Stimulated activated CD4-positive, alpha-beta T cell treated with anti-CD3 and anti-CD28 coated beads, Interleukin-1b, Interleukin-23, amount 100 ng/mL, for 48 hours (primary cell): Measurements from ENCODE around the gene GRIP2.

Experiments used
- DNase-seq: peaks from one replicate; pipeline ENCODE4 v3.0.0-alpha.2; 2020

The GRIP2 gene

DNA sequence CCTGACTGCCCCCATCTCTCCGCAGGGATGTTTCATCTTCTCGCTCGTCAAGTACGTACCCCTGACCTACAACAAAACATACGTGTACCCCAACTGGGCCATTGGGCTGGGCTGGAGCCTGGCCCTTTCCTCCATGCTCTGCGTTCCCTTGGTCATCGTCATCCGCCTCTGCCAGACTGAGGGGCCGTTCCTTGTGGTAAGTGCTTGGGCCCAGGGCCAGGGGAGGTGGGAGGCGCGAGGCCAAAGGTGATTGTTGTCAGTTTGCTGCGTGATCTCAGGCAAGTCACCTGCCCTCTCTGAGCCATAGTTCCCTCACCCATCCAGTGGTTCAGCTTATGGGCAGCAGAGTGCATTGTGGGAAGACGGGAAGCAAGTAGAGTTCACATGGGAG, 58.5 kb downstream of the GRIP2 start:
- no peak for DNase-seq

DNA sequence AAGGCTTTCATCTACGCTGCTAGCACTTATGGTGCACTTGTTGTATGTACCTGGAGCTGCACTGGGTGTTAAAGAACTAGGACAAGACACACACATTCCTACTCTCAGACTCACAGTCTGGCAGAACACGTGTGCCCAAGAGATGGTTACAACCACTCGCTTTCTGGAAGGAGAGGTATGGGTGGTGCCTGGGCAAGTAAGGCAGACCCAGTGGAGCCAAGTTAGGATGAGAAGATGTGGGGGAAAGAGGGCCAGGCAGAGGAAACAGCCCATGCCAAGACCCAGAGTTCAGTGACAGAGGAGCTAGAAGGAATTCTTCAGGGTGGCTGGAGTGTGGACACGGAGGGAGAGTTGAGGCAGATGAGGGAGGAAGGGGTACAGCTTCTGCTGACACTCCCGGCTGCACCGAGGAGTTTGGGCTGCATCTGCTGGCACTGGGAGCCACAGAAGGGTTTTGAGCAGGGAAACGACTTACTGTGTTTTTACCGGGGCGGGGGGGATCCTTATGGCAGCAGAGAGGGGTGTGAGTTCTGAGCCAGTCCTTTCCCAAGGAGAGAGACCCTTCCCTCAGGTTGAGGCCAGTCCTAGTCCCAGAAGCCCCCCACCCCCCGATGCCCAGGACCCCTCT, 59.0 kb downstream of the GRIP2 start:
- no peak for DNase-seq

DNA sequence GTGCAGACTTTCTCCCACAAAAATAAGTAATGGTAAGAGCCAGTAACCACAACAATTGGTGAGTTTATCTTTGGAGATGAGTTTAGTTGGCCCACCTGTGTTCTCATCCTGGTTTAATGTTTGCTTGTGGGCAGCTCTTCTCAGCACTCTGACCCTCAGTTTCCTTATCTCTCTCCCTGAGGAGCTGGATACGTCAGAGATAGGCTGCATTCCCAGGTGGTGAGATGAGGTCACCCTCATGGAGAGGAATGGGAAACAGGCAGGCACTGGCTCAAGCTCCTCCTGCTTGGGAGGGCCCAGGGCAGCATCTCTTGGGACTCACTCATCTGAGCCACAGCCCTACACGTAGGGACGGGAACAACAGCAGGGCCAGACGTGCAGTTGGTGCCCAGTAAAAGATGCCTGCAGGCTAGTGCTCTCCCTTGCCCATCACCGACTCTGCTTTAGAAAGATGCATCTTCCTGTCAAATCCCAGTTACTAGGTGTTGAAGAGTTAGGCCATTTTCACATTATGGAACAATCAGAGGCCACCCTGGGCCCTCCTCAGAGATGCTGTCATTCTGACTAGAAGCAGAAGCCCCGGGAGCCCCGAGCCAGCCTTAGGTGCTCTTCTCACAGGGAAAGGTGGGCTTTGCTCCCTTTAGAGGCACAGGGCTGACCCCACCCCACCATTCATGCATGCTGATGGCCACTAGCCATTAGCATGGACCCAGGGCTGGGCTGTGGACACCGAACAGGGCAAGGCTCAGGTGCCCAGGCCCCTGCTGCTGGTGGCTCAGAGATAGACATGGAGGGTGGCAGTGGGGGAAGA, 59.7 kb downstream of the GRIP2 start:
- DNase-seq, result no peak

DNA sequence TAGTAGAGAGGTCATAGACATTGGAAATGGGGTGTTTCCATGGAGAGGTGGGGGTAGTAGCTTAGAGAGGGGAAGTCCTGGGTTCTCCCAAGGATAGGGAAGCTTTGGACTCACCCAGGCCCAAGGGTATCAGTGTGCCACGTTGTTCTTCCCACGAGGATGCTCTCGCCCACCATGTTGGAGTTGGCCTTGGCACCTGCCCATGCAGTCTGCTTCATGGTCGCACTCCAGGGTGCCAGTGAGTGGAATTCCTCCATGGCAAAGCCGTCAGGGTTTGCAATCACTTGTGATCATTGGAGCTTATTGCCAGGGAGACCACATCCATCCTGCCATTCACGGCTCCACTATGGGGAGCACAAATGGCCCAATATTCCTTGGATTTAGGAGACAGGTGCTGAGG, 60.6 kb downstream of the GRIP2 start:
- no peak for DNase-seq

DNA sequence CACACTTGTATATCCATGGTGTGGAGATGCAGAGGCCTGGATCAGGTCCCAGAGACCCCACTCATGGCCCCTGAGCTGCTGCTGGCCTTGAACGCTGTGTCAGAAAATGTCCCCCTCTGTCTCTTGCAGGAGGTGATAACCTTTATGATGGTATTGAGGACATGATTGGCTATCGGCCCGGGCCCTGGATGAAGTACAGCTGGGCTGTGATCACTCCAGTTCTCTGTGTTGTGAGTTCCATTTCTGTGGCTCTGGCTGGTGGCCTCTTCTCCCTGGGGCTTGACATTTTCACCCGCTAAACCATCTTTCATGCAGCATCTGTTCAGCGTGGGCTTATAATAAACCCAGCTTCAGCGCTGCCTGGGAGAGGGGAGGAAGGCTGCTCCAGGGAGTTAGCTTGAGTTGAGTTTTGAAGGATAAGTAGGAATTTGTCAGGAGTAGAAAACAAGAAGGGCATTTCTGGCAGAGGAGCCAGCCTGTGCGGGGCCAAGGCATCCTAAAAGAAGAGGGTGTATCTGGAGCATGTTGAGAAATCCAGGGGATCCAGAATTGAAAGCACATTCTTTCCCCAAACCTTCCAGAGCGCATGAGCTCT, 61.1 kb downstream of the GRIP2 start:
- DNase-seq, result no peak

DNA sequence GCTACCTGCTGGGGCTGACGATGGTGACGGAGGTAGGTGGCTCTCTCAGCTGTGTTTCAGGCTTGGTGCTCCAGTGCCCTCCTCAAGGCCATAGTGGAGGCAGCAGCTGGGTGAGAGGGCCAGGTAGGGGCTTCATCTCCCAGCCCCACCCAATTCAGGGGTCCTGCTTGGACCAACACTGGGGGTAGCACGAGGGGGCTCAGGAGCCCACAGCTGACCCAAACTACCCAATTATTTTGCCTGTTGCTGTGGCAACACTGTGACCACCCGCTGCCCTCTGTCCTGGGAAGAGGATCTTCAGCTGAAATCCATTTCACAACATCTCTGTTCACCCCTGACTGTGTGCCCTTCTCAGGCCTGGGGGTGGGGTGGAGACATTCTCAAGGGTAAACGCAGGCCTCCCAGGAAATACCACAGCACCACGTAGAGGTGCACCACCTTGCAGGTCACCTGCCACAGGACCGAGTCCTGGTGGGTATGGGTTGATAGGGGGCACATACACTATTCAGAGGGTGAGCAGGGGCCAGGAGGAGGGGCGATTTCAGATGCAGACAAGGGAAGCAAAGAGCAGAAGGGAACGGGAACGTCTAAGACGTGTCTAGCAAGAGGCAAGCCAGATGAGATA, 62.7 kb downstream of the GRIP2 start:
- no peak for DNase-seq

DNA sequence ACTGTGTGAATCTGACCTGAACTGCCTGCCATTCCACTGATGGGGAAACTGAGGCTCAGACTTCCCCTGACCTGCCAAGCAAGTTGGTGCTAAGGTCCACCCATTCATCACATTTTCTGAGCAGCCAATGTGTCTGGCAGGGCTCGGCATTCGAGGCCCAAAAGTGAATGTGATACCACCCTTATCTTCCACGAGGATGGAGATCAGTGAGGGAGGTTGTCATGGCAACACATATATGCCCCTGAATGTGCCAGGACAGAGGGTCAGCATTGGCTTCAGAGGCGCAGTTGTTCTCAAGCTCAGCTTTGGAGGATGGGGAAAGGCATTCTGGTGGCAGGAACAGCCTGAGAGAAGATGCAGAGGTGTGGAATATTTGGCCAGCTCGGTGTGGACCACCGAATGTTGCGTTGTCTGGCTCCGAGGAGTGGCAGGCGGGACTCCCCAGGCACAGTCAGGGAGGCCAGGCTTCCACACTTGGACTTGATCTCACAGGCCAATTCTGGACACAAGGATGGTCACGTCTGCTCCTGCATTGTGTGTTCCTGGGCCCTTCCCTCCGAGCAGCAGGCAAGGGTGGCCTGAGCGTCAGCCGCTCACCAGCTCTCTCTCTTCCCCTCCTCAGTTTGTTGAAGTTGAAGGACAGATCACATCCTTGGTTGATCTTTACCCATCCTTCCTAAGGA, 63.4 kb downstream of the GRIP2 start:
- DNase-seq, result no peak

DNA sequence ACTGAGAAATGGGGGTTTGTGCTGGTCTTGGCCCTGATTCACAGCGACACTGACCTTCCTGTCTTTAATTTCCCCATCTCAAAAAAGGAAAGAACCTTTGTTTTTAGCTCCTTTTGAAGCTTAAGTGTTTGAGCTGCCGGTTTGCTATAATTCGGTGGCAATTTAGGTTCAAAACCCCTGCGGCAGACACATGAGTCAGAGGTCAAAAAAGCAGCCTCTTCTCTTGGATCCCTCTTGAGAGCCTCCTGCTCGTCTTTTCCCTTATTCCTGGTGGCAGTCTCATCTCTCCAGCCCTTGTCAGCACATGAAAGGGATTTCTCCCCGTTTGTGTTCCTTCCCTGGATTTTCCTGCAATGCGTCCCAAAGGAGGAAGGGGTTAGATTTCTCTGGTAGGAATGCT, 64.5 kb downstream of the GRIP2 start:
- DNase-seq, result no peak

DNA sequence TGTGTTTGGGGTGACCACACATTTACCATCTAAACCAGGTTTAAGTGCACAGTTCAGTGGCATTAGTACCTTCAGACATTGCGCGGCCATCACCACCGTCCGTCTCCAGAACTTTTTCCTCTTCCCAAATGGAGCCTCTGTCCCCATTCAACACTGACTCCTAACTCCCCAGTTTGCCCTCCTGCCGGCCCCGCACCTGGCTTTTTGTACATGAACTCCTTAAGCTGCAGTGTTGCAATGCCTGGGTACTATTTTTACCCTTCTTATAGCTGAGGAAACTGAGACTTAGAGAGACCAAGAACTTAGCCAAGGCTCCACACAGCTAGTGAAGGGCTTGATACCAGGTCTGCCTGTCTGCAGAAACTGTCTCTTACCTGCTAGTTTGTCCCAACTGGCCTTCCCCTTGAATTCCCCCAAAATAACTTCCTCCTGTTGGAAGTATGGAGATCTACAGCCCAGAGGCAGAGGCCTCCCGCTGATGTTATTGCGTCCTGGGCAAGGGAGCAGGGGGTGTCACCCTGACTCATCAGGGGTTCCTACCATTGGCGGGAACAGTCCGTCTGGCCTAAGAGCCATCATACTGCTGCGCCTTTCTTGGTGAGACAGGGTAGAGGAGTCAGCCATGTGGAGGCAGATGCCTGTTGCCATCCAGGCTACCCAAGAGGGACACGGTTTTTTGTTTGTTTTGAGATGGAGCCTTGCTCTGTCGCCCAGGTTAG, 65.6 kb downstream of the GRIP2 start:
- no peak for DNase-seq

DNA sequence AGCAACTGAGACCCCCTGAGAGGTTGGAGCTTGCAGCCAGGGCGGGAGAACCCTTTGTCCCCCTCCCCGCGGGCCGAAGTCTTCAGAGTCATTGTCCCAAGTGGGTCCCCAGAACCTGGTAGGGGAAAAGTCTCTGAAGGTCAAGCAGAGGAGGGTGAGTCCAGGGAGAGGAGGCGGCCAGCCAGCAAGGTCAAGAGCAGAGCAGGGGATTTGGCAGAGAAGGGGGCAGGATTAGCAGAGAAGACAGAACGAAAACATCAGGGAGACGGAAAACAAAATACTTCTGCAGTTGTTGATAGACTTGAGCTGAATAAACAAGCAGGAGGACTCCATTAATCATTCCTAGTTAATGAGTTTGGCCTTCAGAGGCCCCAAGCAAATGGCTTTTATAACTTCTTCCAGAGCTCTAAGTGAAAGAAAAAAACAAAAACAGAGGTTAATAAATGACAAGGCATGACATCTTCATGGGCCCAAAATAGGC, 66.7 kb downstream of the GRIP2 start:
- no peak for DNase-seq

DNA sequence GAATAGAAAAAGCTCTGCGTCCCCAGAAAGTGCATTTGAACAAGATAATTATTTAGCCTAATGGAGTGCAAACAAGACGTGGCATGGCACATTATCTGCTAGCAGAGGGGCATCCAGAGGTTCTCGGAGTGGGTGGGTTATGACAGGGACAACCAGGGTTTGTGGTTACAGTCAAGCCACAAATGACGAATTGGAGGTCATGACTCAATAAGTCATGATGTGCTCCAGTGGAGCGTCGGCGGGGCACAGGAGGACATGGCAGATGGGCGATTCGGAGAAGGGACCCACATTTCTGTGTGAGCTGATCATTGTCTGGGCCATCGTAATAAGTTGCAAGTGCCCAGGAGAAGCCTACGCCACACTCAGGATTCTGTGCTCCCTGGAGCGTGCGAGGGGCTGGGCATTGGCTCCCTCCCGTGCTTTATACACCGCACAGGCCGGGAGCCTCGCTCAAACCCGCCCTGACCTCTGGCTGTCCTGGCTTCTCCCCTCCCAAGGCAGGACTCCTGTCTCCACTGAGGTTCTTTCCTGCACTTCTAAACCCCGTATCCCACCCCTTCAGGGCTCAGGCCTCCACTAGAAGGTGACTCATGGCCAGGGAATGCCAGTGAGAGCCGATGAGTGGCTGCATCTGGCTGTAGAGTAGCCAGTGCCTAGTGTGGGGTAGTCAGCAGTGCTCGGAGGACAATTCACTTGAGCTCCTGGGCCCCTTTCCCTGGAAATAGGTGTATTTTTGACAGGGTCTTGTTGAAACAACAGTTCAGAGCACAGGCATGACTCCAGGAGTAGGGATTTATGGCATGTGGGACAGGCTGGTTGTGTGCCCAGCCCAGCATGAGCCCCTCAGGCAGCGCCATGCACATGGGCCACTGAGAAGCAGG, 67.4 kb downstream of the GRIP2 start:
- peak; percentile 19 for DNase-seq

DNA sequence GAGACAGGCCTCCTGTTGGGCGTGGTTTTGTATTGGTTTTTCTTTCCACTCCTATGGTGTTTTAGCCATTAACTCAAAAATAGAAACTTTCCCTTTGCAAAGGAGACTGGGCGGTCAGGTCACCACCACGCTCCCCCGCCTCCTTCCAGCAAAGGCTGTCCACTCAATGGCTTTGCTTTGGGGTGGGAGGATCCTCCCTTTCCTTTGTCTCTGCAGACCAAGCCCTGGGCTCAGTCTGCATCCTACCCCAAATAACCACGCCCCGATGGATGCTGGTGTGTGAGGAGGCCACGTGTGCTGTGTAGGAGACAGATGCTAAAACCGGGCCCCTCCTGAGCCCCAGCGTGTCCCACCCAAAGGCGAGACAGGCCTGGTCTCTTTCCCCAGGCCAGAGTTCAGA, 68.5 kb downstream of the GRIP2 start:
- no peak for DNase-seq

DNA sequence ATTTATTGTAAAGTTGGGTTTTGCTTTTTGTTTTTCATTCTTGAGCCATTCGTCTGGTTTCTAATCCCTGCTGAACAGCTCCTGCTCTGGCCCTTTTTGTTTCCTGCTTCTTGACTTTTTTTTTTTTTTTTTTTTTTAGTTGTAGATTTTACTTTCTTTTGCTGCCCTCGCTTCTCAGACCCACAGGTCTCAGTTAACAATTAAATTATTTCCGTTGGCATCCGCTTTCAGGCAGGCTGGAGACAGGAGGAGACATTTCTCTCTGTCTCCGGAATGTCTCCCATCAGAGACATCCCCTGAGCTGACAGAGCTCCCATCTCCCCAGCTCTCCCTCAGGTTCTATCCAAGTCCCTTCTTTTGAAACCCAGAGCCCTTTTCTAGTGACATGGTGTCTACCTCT, 69.1 kb downstream of the GRIP2 start:
- DNase-seq, result no peak

DNA sequence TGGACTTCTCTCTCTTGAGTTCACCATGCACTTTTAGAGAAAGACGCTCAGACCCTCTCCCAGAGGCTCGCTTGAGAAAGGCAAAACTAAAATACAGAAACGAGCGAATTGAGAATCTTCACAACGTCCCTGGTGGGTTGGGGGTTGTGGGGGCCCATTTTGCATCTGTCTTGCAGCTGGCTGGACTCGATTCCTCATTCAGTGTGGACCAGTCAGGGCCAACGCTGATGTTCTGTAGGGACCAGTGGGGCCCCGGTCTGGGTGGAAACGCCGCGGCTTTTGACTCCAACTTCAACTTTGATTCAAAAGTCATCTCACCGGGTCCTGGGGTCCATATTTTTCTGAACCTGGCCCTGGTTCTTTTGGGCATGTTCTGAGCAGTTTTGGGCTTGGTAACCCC, 69.7 kb downstream of the GRIP2 start:
- no peak for DNase-seq

DNA sequence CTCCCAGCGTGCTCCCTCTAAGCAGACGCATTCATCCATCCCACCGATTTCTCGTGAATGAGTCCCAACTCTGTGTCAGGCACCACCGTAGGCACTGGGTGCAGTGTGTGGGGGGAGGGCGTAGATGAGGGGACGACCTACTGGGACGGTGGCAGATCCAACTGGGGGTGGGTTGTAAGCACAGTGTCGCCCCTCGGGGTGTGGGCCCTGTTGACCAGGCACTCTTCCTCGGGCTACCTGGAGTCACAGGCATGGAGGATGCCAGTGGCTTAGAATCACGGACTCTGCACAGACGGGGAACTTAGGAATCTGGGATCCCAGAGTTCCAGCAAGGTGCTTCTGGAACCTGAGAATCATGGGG, 71.5 kb downstream of the GRIP2 start:
- no peak for DNase-seq

DNA sequence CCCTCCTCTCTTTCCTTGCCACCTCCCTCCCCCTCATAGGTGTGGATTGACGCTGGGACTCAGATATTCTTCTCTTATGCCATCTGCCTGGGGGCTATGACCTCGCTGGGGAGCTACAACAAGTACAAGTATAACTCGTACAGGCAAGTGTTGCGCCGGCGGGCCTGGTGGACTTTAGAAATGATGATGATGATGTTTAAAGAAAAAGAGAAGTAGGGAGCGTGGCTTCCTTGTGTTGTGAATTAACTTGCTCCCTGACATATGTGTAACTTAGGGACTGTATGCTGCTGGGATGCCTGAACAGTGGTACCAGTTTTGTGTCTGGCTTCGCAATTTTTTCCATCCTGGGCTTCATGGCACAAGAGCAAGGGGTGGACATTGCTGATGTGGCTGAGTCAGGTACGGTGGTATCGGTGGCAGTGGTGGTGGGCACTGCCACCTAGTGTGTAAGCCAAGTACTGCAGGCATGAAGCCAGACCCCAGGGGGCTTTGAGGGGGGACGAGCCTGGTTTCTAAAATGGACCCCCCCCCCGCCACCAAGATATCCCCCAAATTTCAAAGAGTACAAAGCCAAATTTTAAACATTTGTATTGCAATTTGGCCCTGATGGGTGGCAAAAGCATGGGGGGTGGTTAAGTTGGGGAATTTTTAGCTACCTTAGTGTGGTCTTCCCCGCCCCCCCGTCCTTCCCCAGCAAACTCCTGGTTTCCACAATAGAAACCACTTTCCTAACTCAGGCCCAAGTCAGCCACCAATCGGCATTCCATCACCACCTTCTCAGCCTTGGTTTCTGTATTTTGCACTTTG, 72.1 kb downstream of the GRIP2 start:
- DNase-seq, result no peak

DNA sequence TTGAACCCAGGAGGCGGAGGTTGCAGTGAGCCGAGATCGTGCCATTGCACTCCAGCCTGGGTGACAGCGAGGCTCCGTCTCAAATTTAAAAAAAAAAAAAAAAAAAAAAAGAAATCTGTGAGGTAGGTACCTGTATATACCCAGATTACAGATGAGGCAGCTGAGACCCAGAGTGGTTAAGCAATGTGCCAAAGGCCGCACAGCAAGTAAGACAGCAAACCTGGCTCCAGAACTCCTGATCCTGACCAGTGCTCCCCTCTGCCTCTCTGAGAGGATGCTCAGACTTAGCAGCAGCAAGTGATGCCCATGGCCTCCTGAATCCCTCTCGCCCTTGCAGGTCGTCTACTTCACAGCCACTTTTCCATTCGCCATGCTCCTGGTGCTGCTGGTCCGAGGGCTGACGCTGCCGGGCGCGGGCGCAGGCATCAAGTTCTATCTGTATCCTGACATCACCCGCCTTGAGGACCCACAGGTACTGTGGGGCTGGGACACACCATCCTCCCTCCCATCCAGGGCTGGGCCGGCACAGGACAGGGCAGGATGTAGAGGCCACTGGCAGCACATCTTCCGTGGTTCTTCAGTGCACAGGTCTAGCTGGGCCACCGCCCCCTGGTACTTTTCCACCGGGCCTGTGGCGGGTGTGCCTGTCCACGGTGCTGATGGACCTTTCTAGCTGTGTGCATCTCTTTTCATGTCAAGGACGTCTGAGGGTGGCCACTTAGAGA, 73.8 kb downstream of the GRIP2 start:
- no peak for DNase-seq

DNA sequence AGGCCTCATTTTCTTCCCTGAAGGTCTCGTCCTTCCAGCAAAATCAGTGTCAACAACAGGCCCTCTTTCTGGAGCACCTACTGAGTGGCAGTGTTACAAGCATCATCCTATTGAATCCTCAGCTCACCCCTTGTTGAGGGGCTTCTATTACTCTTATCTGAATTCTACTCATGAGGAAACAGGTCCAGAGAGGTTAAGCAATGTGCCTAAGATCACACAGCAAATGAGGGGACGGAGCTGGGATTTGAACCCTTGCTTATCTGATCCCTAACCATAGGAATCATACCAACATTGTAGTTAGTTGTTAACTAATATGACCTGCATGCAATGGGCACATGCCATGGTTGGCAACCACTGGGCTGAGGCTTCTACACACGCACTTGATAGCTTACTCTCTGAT, 74.7 kb downstream of the GRIP2 start:
- DNase-seq, result no peak

DNA sequence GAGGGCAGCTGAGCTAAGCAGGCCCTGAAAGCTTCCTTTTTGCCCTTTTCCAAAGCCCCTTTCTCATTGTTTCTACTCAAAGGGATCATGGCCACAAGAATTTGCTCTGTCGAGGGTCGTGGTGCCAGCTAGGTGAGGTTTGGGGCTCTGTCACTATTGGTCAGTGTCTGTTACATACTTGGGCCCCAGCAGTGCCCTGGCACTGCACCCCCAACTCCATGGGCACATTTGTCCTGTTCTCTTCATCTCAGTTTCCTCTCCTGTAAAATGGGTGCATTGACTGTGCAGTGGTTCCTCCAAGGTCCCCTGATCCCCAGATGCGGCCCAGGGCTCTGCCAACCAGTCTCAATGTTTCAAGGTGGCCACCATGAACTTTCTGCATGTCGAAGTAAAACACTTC, 75.6 kb downstream of the GRIP2 start:
- no peak for DNase-seq

DNA sequence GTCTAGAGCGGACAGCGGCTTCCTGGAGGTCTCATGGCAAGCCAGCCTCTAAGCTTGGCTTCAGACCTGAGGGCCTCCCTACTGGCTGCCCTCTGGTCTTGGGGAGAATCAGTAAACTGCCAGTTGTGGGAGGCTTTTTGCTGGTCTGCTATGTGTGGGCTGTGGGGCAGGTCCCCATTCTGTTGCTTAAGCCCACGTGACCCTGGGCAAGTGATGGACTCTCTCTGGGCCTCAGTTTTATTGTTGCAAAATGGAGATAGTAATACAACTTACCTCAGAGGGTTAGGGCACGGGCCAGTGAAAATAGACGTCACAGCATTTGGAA, 76.0 kb downstream of the GRIP2 start:
- no peak for DNase-seq
